Left cardiac atrium (tissue), 4 donors: ENCODE data around the gene PRDM16. TPM values are rescaled to one million over a fixed set of nuclear protein-coding genes. Genes with fewer than 3 reads are reported as not detected.

ENCODE experiments used
- ATAC-seq, 2 donors: fragments of 200-7000 bp; cut with Tn5 transposase; one replicate each; pipeline ENCODE4 v1.9.1; 2020; ENCODE audit warnings: mild to moderate bottlenecking in 2 of 2, moderate library complexity in 2 of 2
- DNase-seq: peaks from one replicate; pipeline ENCODE4 v3.0.0-alpha.2; 2020
- intact Hi-C, 2 donors: fragments of 100-400 bp; cut with DNase I; formaldehyde crosslinking; loops; one replicate each; pipeline versions ENCODE4 v1.14.1 to v1.15.1; 2022 to 2023
- total RNA-seq, 2 donors: library from RNA; stranded (reverse); fragmentation: NEBNext Ultra II Directional; extraction: Animal tissue kit (Norgen Biotek cat#: 25700); gene quantifications; one replicate each; pipeline ENCODE4 v1.2.1, GENCODE V29; 2021
- donor health status: DM: no; HTN: yes; CAD: no.
- donor health status: DM: no; HTN: yes; CAD: no; lungs with severe emphysema.
- donor health status: DM: yes; HTN: yes; CAD: no.
- donor health status: Dilated cardiomyopathy.

The PRDM16 gene
- total RNA-seq, 2 donors from 2014 or later: 0.99 to 1.2 TPM

DNA sequence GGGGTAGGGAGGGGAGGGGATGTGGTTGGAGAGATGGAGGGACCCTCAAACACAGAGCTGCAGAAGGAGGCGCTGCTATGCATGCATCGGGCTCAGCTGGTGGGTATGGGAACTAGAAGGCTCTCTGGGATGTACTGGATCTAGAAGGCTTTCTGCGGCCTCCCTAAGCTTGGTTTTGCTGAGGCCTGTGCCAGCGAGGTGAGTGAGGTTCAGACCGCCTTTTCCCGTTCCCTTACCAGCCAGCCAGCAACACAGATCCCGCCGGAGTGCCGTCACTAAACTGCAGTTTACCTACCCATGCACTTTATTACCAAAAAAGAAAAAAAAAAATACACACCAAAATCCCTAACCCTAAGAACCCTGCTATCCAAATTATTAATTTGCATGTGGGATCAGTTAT lies 180.2 kb downstream of the PRDM16 start:
- DNase-seq (no peak), ATAC-seq (no peak)
- intact Hi-C loops: no loop called here

GRCh38 chr1:3249631-3250501 lies 180.9 kb downstream of the PRDM16 start:
- intact Hi-C loops: no loop called here
- ATAC-seq (no peak), DNase-seq (no peak)

GRCh38 chr1:3250624-3251023 lies 181.6 kb downstream of the PRDM16 start:
- ATAC-seq: no peak
- no peak for DNase-seq
- intact Hi-C loops: no loop called here

DNA sequence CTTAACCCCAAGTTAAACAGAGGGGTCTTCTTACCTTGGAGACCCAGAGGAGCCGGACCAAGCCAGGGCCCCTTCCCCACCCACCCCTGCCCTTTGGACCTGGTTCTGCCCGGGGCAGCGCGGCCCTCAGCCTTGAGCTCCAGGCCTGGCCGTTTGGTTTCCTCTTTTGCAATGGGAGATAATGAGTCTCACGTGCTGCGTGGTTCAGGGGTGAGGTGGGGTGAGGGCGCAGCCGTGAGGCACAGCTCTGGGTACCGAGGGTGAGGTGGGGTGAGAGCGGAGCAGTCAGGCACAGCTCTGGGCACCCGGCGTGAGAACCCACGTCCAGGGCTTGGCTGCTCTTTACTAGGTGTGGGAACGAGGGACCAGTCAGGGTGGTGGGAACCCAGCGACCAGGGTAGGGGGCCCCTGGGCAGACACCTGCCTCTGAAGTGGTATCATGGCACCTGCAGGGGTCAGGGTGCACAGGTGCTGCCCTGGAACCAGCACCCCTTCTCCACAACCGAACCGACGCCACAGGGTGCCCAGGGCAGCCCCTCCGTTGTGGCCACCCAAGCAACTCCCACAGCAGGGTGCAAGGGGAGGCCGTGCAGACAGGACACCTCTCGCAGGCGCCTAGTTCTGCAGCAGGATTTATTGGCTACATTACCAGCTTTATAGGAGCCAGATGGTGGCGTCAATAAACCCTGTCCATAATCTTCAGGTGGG lies 182.2 kb downstream of the PRDM16 start:
- intact Hi-C loops: no loop called here
- no peak for DNase-seq
- ATAC-seq: no peak

- no peak for ATAC-seq
- no peak for DNase-seq
- intact Hi-C loops: no loop called here
Measured at GRCh38 chr1:3251807-3252428, 182.9 kb downstream of the PRDM16 start.

- ATAC-seq: no peak
- no peak for DNase-seq
- intact Hi-C loops: no loop called here
Measured at GRCh38 chr1:3255680-3256079, 186.7 kb downstream of the PRDM16 start.

GRCh38 chr1:3257788-3258187 lies 188.8 kb downstream of the PRDM16 start:
- DNase-seq: no peak
- intact Hi-C loops: no loop called here
- no peak for ATAC-seq

DNA sequence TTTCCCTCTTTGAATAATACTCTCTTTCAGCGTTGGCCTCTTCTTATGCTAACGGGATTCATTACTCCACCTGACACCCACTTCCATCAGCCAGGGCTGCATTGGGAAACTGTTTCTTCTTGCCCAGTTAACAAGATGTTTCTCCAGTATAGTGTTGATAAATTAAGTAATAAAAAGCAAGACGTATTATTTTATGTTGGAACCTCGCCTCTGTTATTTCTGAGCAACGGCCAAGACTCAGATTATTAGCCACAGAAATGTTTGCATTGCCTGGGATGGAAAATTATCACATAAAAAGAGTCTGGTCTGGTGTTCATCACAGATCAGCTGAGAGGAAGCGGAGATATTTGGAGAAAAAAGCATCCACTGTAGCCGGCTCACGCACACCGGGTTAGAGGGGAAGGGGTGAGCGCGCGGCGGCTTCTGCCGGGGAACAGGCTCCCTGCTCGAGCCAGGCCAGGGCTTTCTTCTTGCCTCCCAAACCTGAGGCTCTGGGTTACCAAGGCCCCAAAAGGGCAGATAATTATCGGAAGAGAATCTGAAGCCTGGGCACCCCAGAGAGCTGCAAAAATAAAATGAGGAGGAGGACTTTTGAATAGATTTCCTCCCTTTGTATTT lies 189.5 kb downstream of the PRDM16 start:
- DNase-seq (no peak), ATAC-seq (no peak)
- intact Hi-C loops: no loop called here

GRCh38 chr1:3259020-3259419 lies 190.0 kb downstream of the PRDM16 start:
- intact Hi-C loops: no loop called here
- ATAC-seq (no peak), DNase-seq (no peak)

DNA sequence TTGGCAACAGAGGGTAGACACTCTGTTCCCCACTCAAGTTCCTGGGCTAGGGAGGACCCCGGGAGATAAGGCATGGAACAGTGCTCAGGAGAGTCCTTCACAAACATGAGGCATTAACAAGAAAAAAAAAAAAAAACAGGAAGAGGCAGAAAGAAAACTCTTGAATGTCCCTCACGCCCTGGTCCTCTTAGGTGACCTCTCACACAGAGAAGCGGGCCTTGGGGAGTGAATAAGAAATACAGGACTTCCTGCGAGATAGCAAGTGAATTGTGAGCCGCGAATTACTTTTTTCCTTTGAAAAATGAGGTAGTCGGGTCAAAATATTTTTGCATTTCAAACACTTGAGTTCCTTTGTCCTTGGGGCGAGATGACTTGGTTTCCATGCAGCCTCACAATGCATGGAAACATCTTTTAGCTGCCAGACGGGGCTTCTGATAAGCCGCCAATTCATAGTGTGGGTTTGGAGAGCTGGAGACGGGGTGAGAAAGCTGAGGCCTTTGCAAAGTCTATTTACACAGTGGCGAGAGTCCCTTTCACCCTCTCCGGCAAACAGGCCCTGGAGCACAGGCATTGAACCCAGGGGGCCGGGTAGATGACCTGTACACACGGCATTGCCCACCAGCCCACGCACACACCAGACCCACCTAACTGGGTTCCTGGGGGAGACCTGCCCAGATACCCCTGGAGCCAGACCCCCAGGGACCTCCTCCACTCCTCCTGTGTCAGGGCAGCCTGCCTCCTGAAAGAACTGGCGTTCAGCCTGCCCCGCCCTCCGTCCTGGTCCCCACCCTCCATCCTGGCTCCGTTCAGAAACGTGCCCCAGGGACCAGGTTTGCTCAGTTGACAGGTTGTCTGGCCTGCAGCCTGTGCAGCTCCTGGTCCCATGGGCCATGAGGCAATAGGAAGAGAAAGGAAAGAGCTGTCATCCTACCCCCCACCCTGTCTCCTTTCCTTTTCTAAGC lies 192.3 kb downstream of the PRDM16 start:
- DNase-seq: peak; percentile 56
- intact Hi-C loops: no loop called here
- peak in 1 of 2 donors; percentile 32 for ATAC-seq

- no peak for ATAC-seq
- intact Hi-C loops: no loop called here
- DNase-seq: no peak
Measured at GRCh38 chr1:3261969-3262579, 193.1 kb downstream of the PRDM16 start.

DNA sequence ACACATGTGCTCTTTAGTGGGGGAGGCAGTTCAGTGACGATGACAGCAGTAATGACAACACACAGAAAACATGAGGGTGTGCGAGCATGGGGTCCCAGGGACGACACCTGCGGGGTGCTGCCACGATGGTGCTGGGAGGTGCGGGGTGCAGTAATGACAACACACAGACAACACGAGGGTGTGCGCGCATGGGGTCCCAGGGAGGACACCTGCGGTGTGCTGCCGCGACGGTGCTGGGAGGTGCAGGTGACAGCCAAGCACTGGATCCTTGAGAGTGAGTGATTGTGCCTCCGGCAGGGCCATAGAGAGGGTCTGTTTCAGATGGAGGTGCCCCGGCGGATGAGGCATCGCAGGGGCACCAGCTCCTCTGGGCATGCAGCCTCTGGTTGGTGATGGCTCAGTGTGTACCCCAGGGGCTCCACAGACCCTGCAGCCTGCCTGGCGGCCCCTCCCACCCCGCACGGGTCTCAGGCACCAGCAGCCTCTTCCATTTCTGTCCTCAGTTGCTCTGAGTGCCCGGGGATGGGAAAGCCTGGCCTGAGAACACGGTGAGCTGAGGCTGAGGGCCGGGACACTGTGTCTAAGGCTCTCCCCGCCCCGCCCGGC lies 193.8 kb downstream of the PRDM16 start:
- DNase-seq: no peak
- intact Hi-C loops: no loop called here
- ATAC-seq: no peak

DNA sequence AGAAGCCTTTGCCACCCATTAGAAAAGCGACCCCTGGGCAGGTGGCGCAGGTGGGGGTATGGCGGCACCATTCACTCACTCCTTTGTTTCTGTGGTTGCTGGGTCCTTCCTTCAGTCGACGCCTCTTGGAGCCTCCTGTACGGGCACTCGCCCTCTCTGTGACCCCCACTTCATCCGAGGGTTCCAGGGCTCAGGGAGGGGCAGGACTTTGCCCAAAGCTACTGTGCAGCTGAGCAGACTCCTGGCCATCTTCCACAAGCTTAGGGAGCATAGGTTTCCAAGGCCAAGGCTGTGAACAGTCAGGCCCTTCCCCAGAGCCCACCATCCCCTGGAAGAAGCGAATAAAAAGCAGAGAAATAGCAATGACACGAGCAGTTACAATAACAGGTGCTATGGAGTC lies 194.8 kb downstream of the PRDM16 start:
- no peak for ATAC-seq
- intact Hi-C loops: no loop called here
- no peak for DNase-seq

- no peak for ATAC-seq
- DNase-seq: no peak
- intact Hi-C loops: no loop called here
Measured at GRCh38 chr1:3264456-3264855, 195.5 kb downstream of the PRDM16 start.

- DNase-seq (no peak), ATAC-seq (no peak)
- intact Hi-C loops: no loop called here
Measured at GRCh38 chr1:3265835-3266805, 197.1 kb downstream of the PRDM16 start.

- ATAC-seq (no peak), DNase-seq (no peak)
- intact Hi-C loops: no loop called here
Measured at GRCh38 chr1:3266870-3267549, 198.0 kb downstream of the PRDM16 start.
